SK-N-SH (cell line): ENCODE data around the gene GALK1. TPM values are rescaled to one million over a fixed set of nuclear protein-coding genes. Genes with fewer than 3 reads are reported as not detected.
"Not testable (repeated sequence)": the region's sequence is repeated elsewhere in the genome, so short reads cannot be mapped to it uniquely, and the experiment has no call there.

Experiments used
- CTCF ChIA-PET: fragments of 300-600, 350-600 bp; formaldehyde crosslinking; extraction: SDS; loops from one replicate; lab custom pipeline; 2021; lab: Yijun Ruan, JAX
- POLR2A ChIA-PET: fragments of 350-600 bp; sonication (Branson Sonifier 250); formaldehyde crosslinking; extraction: SDS; loops from one replicate; lab custom pipeline; 2020; ENCODE audit warnings: antibody characterized with exemption, inconsistent platforms; lab: Yijun Ruan, JAX
- DNase-seq: peaks from one replicate; pipeline ENCODE4 v3.0.0; 2012
- H2AFZ ChIP-seq: fragments of 200-600 bp; sonication (generic); 2 replicates; pipeline ENCODE4 v1.8.1; 2016; ENCODE audit warnings: antibody characterized with exemption, mild to moderate bottlenecking, low read depth
- H3F3A ChIP-seq: fragments of 200-600 bp; sonication (generic); replicated peaks from 2 replicates; pipeline ENCODE3; 2016; ENCODE audit warnings: antibody characterized with exemption, mild to moderate bottlenecking; ENCODE audit not compliant: insufficient read depth
- H3K27ac ChIP-seq, 2 experiments: fragments of 200-500 bp in 1 of 2; fragments of 200-600 bp in 1 of 2; sonication (Bioruptor generic) in 1 of 2; sonication (generic), shearing (Covaris generic) in 1 of 2; 2 replicates each; pipeline versions ENCODE4 v1.5.1 to v1.6.1; 2014 to 2016; ENCODE audit warnings: low read depth in 2 of 2, inconsistent platforms in 1 of 2, low read length in 1 of 2, mild to moderate bottlenecking in 1 of 2, mixed read lengths in 1 of 2
- H3K27me3 ChIP-seq: fragments of 200-600 bp; sonication (generic), shearing (Covaris generic); 2 replicates; pipeline ENCODE4 v1.6.1; 2016; ENCODE audit warnings: mixed run types; ENCODE audit not compliant: insufficient read depth
- H3K36me3 ChIP-seq, 2 experiments: fragments of 200-500 bp in 1 of 2; fragments of 200-600 bp in 1 of 2; sonication (Bioruptor generic) in 1 of 2; sonication (generic) in 1 of 2; replicated peaks in 1 of 2; 2 replicates each; pipeline versions ENCODE3 to v1.5.1; 2014 to 2016; ENCODE audit warnings: low read length in 1 of 2, mild to moderate bottlenecking in 1 of 2; ENCODE audit not compliant: insufficient read depth in 2 of 2, control insufficient read depth in 1 of 2
- H3K4me1 ChIP-seq, 2 experiments: fragments of 200-500 bp in 1 of 2; fragments of 200-600 bp in 1 of 2; sonication (Bioruptor generic) in 1 of 2; sonication (generic), shearing (Covaris generic) in 1 of 2; 2 replicates each; pipeline versions ENCODE4 v1.5.1 to v1.6.1; 2014 to 2016; ENCODE audit warnings: low read depth in 1 of 2, low read length in 1 of 2, mixed run types in 1 of 2; ENCODE audit not compliant: insufficient read depth in 2 of 2, control insufficient read depth in 1 of 2
- H3K4me2 ChIP-seq: fragments of 200-600 bp; sonication (generic), shearing (Covaris generic); 2 replicates; pipeline ENCODE4 v1.6.1; 2017; ENCODE audit warnings: mixed run types
- H3K4me3 ChIP-seq, 2 experiments: fragments of 200-500 bp in 1 of 2; fragments of 200-600 bp in 1 of 2; sonication (Bioruptor generic) in 1 of 2; sonication (generic), shearing (Covaris generic) in 1 of 2; 2 replicates each; pipeline versions ENCODE4 v1.5.1 to v1.8.1; 2014 to 2016; ENCODE audit warnings: low read depth in 2 of 2, inconsistent platforms in 1 of 2, low read length in 1 of 2, mild to moderate bottlenecking in 1 of 2, mixed read lengths in 1 of 2, moderate library complexity in 1 of 2
- H3K79me2 ChIP-seq: fragments of 200-600 bp; sonication (generic); 2 replicates; pipeline ENCODE4 v1.8.1; 2017; ENCODE audit warnings: mild to moderate bottlenecking; ENCODE audit not compliant: insufficient read depth
- H3K9ac ChIP-seq: fragments of 200-600 bp; sonication (generic); 2 replicates; pipeline ENCODE4 v1.6.1; 2017; ENCODE audit warnings: mixed run types
- H3K9me2 ChIP-seq: fragments of 200-600 bp; sonication (generic); 2 replicates; pipeline ENCODE4 v1.6.1; 2017; ENCODE audit warnings: mixed run types
- H3K9me3 ChIP-seq: fragments of 200-600 bp; sonication (generic); 2 replicates; pipeline ENCODE4 v1.6.1; 2017; ENCODE audit warnings: mixed run types, mild to moderate bottlenecking, moderate library complexity
- H4K20me1 ChIP-seq: fragments of 200-600 bp; sonication (generic); 2 replicates; pipeline ENCODE4 v1.6.1; 2017; ENCODE audit warnings: mild to moderate bottlenecking, mixed run types; ENCODE audit not compliant: insufficient read depth
- CTCF ChIP-seq: fragments of 200-600 bp; sonication (generic); IDR thresholded peaks from 2 replicates; pipeline ENCODE4 v1.6.1; 2017; ENCODE audit warnings: antibody characterized with exemption, mild to moderate bottlenecking, moderate library complexity
- EP300 ChIP-seq, 2 experiments: IDR thresholded peaks; 2 replicates each; pipeline versions ENCODE4 v1.4.0 to v1.6.1; 2012; ENCODE audit warnings: borderline replicate concordance in 1 of 2, low read depth in 1 of 2, low read length in 1 of 2
- EZH2phosphoT487 ChIP-seq: fragments of 200-600 bp; sonication (generic); IDR thresholded peaks from 2 replicates; pipeline ENCODE4 v1.6.1; 2017; ENCODE audit warnings: low read depth, mixed run types, mild to moderate bottlenecking, antibody characterized with exemption, moderate library complexity, borderline replicate concordance
- FOXJ3 ChIP-seq: sonication (generic); formaldehyde crosslinking; IDR thresholded peaks from 2 replicates; pipeline ENCODE4 v1.5.1; 2020; ENCODE audit warnings: mild to moderate bottlenecking, missing genetic modification reagents
- GATA2 ChIP-seq: sonication (generic); formaldehyde crosslinking; IDR thresholded peaks from 2 replicates; pipeline ENCODE4 v1.5.0; 2020; ENCODE audit warnings: mild to moderate bottlenecking, missing genetic modification reagents
- IRF3 ChIP-seq: fragments of 150-350 bp; IDR thresholded peaks from 2 replicates; pipeline ENCODE4 v1.6.1; 2016; ENCODE audit warnings: mild to moderate bottlenecking, low read depth, low read length
- MEF2A ChIP-seq: IDR thresholded peaks from 2 replicates; pipeline ENCODE4 v1.4.0; 2012; ENCODE audit warnings: low read depth, borderline replicate concordance
- NFIC ChIP-seq: IDR thresholded peaks from 2 replicates; pipeline ENCODE4 v1.4.0; 2012; ENCODE audit warnings: borderline replicate concordance
- POLR2AphosphoS5 ChIP-seq: IDR thresholded peaks from 2 replicates; pipeline ENCODE4 v1.6.1; 2012; ENCODE audit warnings: low read depth, low read length
- RAD21 ChIP-seq: IDR thresholded peaks from 2 replicates; pipeline ENCODE4 v1.6.1; 2012; ENCODE audit warnings: mild to moderate bottlenecking, low read length
- REST ChIP-seq: IDR thresholded peaks from 2 replicates; pipeline ENCODE4 v1.6.1; 2012; ENCODE audit warnings: mild to moderate bottlenecking, low read depth, low read length, moderate library complexity
- RFX5 ChIP-seq: IDR thresholded peaks from 2 replicates; pipeline ENCODE4 v1.6.1; 2012; ENCODE audit warnings: mild to moderate bottlenecking, improper control_type of control experiment, low read length
- SIN3A ChIP-seq: IDR thresholded peaks from 2 replicates; pipeline ENCODE4 v1.6.1; 2012; ENCODE audit warnings: low read depth, mild to moderate bottlenecking, low read length, moderate library complexity, borderline replicate concordance
- USF2 ChIP-seq: fragments of 150-350 bp; IDR thresholded peaks from 2 replicates; pipeline ENCODE4 v1.6.1; 2017; ENCODE audit warnings: antibody characterized with exemption, low read length, low read depth, borderline replicate concordance
- WGBS: methylation state at CpG from one replicate; pipeline ENCODE4 v1.1.6; 2017; ENCODE audit warnings: low lambda C conversion rate; 5-methylcytosine and 5-hydroxymethylcytosine counted together
- polyA plus RNA-seq, 3 experiments: library from polyadenylated mRNA; depleted of rRNA; stranded (reverse); fragments of >200 nt; gene quantifications; 2 replicates each; pipeline ENCODE4 v1.2.3, GENCODE V29; 2012

GALK1 gene
- polyA plus RNA-seq, 1 of the 3 experiments (the other 2 are of a cell fraction), result 36.5 TPM

- 97% methylated on average over 6 of the region's 6 CpGs for WGBS
Observed at GRCh38 chr17:75759978-75760640, 4.9 kb downstream of the GALK1 start.

GRCh38 chr17:75759457-75759856 lies 5.5 kb downstream of the GALK1 start:
- H3K36me3 ChIP-seq, result peaks cover 0 to 3% of the 10 kb centered on the region in 2 experiments
- H3K79me2 ChIP-seq, result no peaks in the 10 kb centered on the region
- H4K20me1 ChIP-seq, result no peaks in the 10 kb centered on the region
- H3K9me2 ChIP-seq, result no peaks in the 10 kb centered on the region
- H3K9ac ChIP-seq, result no peak overlapping the region
- TF ChIP-seq FOXJ3 (no peak), EP300 (IDR thresholded peaks at IDR 0.05; ENCODE audit: borderline replicate concordance in 1 of 2, low read depth in 1 of 2, low read length in 1 of 2) (no peak), POLR2AphosphoS5 (no peak), GATA2 (no peak), RAD21 (no peak), EZH2phosphoT487 (no peak), RFX5 (no peak), REST (no peak), CTCF (no peak), USF2 (no peak), IRF3 (no peak), MEF2A (no peak), SIN3A (no peak), NFIC (no peak)
- TF ChIP-seq, all 33 proteins: peak for 0
- H3K27me3 ChIP-seq, result no peaks in the 10 kb centered on the region
- H3F3A ChIP-seq, result peaks cover 7% of the 10 kb centered on the region
- no peak overlapping the region for H2AFZ ChIP-seq
- no peak overlapping the region for H3K4me3 ChIP-seq
- no peak overlapping the region for H3K4me2 ChIP-seq
- CTCF ChIA-PET, result interaction anchor here (0.8 to 31.4 kb wide), 11 partner anchors 10 to 503 kb away, joined by 3 to 1370 read pairs (median 4); partner anchors contain the start of genes SMIM5 and UNK
- no peak for DNase-seq
- WGBS, result 71% methylated on average over 3 of the region's 3 CpGs
- no peaks in the 10 kb centered on the region for H3K9me3 ChIP-seq
- POLR2A ChIA-PET, result interaction anchor here (8.4 kb wide), 1 partner anchor 16 kb away, joined by 161 read pairs; no protein-coding TSS in a partner anchor
- H3K27ac ChIP-seq, result no peak overlapping the region
- H3K4me1 ChIP-seq, result peaks cover 8 to 31% of the 10 kb centered on the region in 2 experiments; a peak in 2 of 4 replicates

More at GRCh38 chr17:75759978-75760640, 4.9 kb downstream of the GALK1 start:
- POLR2A ChIA-PET, result interaction anchor here (8.4 kb wide), 1 partner anchor 15 kb away, joined by 161 read pairs; no protein-coding TSS in a partner anchor
- DNase-seq, H3K79me2 ChIP-seq, H4K20me1 ChIP-seq, H2AFZ ChIP-seq, H3K27ac ChIP-seq, H3F3A ChIP-seq, H3K4me3 ChIP-seq, H3K9ac ChIP-seq, H3K27me3 ChIP-seq, H3K9me3 ChIP-seq, H3K9me2 ChIP-seq, H3K4me2 ChIP-seq, H3K36me3 ChIP-seq: not testable (repeated sequence)
- H3K4me1 ChIP-seq, result peaks cover 8 to 25% of the 10 kb centered on the region in 2 experiments; a peak in 2 of 4 replicates
- CTCF ChIA-PET, result interaction anchor here (0.6 to 31.4 kb wide), 13 partner anchors 10 to 503 kb away, joined by 3 to 1370 read pairs (median 4); partner anchors contain the start of genes SMIM5 and UNK
